ENCODE results near the gene MED27. TPM values are rescaled to one million over a fixed set of nuclear protein-coding genes. Genes with fewer than 3 reads are reported as not detected.

Gene MED27
- total and polyA plus RNA-seq, 2 of the 8 experiments (the other 6 are each of a cell fraction or from before 2014, with no cell fraction given): 29.9 to 56.5 TPM

GRCh38 chr9:132114102-132114707 lies 34.5 kb upstream of the MED27 start:
- H3K4ac ChIP-seq (replicated peaks; ENCODE audit: insufficient read length, low read depth, low read length): no peak overlapping the region
- peak in 1 of 2 experiments; percentile 93 for DNase-seq (ENCODE audit: low read depth in 1 of 2, low spot score in 2 of 2)
- TF ChIP-seq RAD21 (IDR thresholded peaks at IDR 0.05 in 1 of 2, conservative IDR thresholded peaks at IDR 0.05 in 1 of 2; ENCODE audit: low read depth in 2 of 2, low read length in 2 of 2): peak in 1 of 2 experiments; percentile 33; a peak in 2 of 4 replicates
- TF ChIP-seq BCL11A (IDR thresholded peaks at IDR 0.05; ENCODE audit: low read depth in 2 of 2, low read length in 2 of 2): no peak
- TF ChIP-seq RXRA (IDR thresholded peaks at IDR 0.05; ENCODE audit: insufficient read depth, low read depth, low read length): no peak
- TF ChIP-seq SP4 (IDR thresholded peaks at IDR 0.05; ENCODE audit: low read length): no peak
- TF ChIP-seq GTF2F1 (IDR thresholded peaks at IDR 0.05; ENCODE audit: borderline replicate concordance, low read depth, low read length): no peak
- no peak for TF ChIP-seq SIX5 (IDR thresholded peaks at IDR 0.05; ENCODE audit: low read depth, low read length)
- TF ChIP-seq NANOG (IDR thresholded peaks at IDR 0.05; ENCODE audit: insufficient read depth, low read depth, low read length, poor library complexity, severe bottlenecking): no peak
- peak; percentile 48 for TF ChIP-seq TAF7 (optimal IDR thresholded peaks at IDR 0.05; ENCODE audit: borderline replicate concordance, low read depth, low read length)
- no peak for TF ChIP-seq CHD2 (IDR thresholded peaks at IDR 0.05; ENCODE audit: low read length)
- peak; percentile 88 for TF ChIP-seq MAX (IDR thresholded peaks at IDR 0.05)

More at GRCh38 chr9:132114102-132114707, 34.5 kb upstream of the MED27 start:
- no peak overlapping the region for H3K4me3 ChIP-seq (ENCODE audit: extremely low read depth in 1 of 4, insufficient read depth in 2 of 4, low read depth in 3 of 4, low read length in 4 of 4)
- no peak overlapping the region for H2BK15ac ChIP-seq (ENCODE audit: low read length)
- WGBS, 2 experiments (ENCODE audit: extremely low coverage in 1 of 2, insufficient coverage in 1 of 2, insufficient read length in 1 of 2, insufficient replicate concordance in 2 of 2, low coverage in 1 of 2, low lambda C conversion rate in 2 of 2, missing lambda C conversion rate in 1 of 2): 40% methylated on average over 18 of the region's 18 CpGs; no CpG with 5 or more reads in 1 of the 2 experiments
- no peaks in the 10 kb centered on the region for H3K79me2 ChIP-seq (ENCODE audit: control insufficient read depth in 1 of 2, insufficient read depth in 2 of 2, low read length in 2 of 2)
- H4K8ac ChIP-seq (ENCODE audit: extremely low read depth, insufficient read depth, low read length): no peak overlapping the region
- H4K91ac ChIP-seq (replicated peaks; ENCODE audit: insufficient read length, low read length): no peak overlapping the region
- no peak overlapping the region for H2BK12ac ChIP-seq (ENCODE audit: low read depth, low read length)
- H3K27ac ChIP-seq (ENCODE audit: low read depth, low read length): no peak overlapping the region
- no peaks in the 10 kb centered on the region for H3K36me3 ChIP-seq (ENCODE audit: control insufficient read depth in 2 of 4, insufficient read depth in 4 of 4, low read length in 3 of 4)
- CTCF ChIA-PET (ENCODE audit: partially characterized antibody): interaction anchor here (1.1 to 2.0 kb wide), 5 partner anchors 11 to 155 kb away, joined by 4 to 7 read pairs (median 5); no protein-coding TSS in a partner anchor
- no peaks in the 10 kb centered on the region for H3K9me3 ChIP-seq (ENCODE audit: insufficient read depth in 2 of 2, low read depth in 1 of 2, low read length in 1 of 2)
- no peak overlapping the region for H3K18ac ChIP-seq (ENCODE audit: extremely low read depth, low read length)
- no peak overlapping the region for H3K56ac ChIP-seq (replicated peaks; ENCODE audit: insufficient read length, low read depth, low read length)
- H4K20me1 ChIP-seq (replicated peaks in 1 of 2; ENCODE audit: control insufficient read depth in 1 of 2, insufficient read depth in 2 of 2, low read length in 2 of 2): no peaks in the 10 kb centered on the region
- H3K79me1 ChIP-seq (ENCODE audit: low read depth, low read length): no peaks in the 10 kb centered on the region
- no peak overlapping the region for H2BK5ac ChIP-seq (ENCODE audit: low read depth, low read length)
- H3K14ac ChIP-seq (ENCODE audit: insufficient read length): no peak overlapping the region
- H2BK20ac ChIP-seq (ENCODE audit: low read length): no peak overlapping the region
- no peak for FAIRE-seq
- H3K23ac ChIP-seq (ENCODE audit: insufficient read length): no peak overlapping the region
- no peak overlapping the region for H2AK5ac ChIP-seq (ENCODE audit: low read depth, low read length)
- no peak overlapping the region for H3K9ac ChIP-seq (replicated peaks in 1 of 4; ENCODE audit: extremely low read depth in 1 of 4, low read depth in 3 of 4, low read length in 3 of 4)
- H2BK120ac ChIP-seq (replicated peaks; ENCODE audit: low read depth, low read length): no peak overlapping the region
- H2AFZ ChIP-seq (ENCODE audit: low read length): no peak overlapping the region
- H3K27me3 ChIP-seq (replicated peaks in 1 of 4; ENCODE audit: control insufficient read depth in 3 of 4, extremely low read depth in 1 of 4, insufficient read depth in 3 of 4, low read length in 3 of 4): no peaks in the 10 kb centered on the region
- H3K23me2 ChIP-seq (ENCODE audit: low read depth, low read length): no peaks in the 10 kb centered on the region
- no peak overlapping the region for H3K4me2 ChIP-seq (ENCODE audit: insufficient read depth in 1 of 2, low read depth in 2 of 2, low read length in 2 of 2)
- H4K5ac ChIP-seq (ENCODE audit: insufficient read length, low read depth, low read length): no peak overlapping the region
- POLR2A ChIA-PET (ENCODE audit: partially characterized antibody): interaction anchor here (1.7 kb wide), 1 partner anchor 9 kb away, joined by 4 read pairs; no protein-coding TSS in a partner anchor
- peaks cover 0 to under 1% (median 0%) of the 10 kb centered on the region in 4 experiments; a peak in 1 of 7 replicates for H3K4me1 ChIP-seq (replicated peaks in 1 of 4; ENCODE audit: control insufficient read depth in 3 of 4, insufficient read depth in 4 of 4, low read length in 3 of 4)
